ENCODE measurements around the gene WDR17. TPM values are rescaled to one million over a fixed set of nuclear protein-coding genes. Genes with fewer than 3 reads are reported as not detected.

WDR17 gene
- total RNA-seq, 2 donors from 2014 or later = 1.2 to 1.6 TPM

GRCh38 chr4:176123710-176124407, 58.2 kb downstream of the WDR17 start:
- intact Hi-C loops (cut with DNase I) = no loop called here
- Histone ChIP-seq H3K9ac (ENCODE audit: low read depth in 2 of 2, low read length in 2 of 2) (no peak overlapping the region), H3K27ac (no peak overlapping the region), H3K4me3 (no peak overlapping the region), H3K4me1 (no peaks in the 10 kb centered on the region), H3K9me3 (no peaks in the 10 kb centered on the region), H3K36me3 (no peaks in the 10 kb centered on the region), H3K27me3 (no peaks in the 10 kb centered on the region)
- DNase-seq = peak; percentile 18
- TF ChIP-seq CTCF (IDR thresholded peaks at IDR 0.05) = peak; percentile 31

- no peaks in the 10 kb centered on the region for H3K4me1 ChIP-seq
- intact Hi-C loops (cut with DNase I) = no loop called here
- no peak overlapping the region for H3K4me3 ChIP-seq
- no peak overlapping the region for H3K9ac ChIP-seq (ENCODE audit: low read depth in 2 of 2, low read length in 2 of 2)
- no peaks in the 10 kb centered on the region for H3K36me3 ChIP-seq
- no peaks in the 10 kb centered on the region for H3K27me3 ChIP-seq
- no peaks in the 10 kb centered on the region for H3K9me3 ChIP-seq
- DNase-seq = no peak
- no peak for TF ChIP-seq CTCF (IDR thresholded peaks at IDR 0.05)
- no peak overlapping the region for H3K27ac ChIP-seq
Observed at GRCh38 chr4:176125063-176125462, 59.4 kb downstream of the WDR17 start.

- Histone ChIP-seq H3K36me3 (no peaks in the 10 kb centered on the region), H3K27ac (no peak overlapping the region), H3K9ac (ENCODE audit: low read depth in 2 of 2, low read length in 2 of 2) (no peak overlapping the region), H3K4me3 (no peak overlapping the region), H3K27me3 (no peaks in the 10 kb centered on the region), H3K9me3 (no peaks in the 10 kb centered on the region), H3K4me1 (no peaks in the 10 kb centered on the region)
- no peak for TF ChIP-seq CTCF (IDR thresholded peaks at IDR 0.05)
- intact Hi-C loops (cut with DNase I) = no loop called here
- no peak for DNase-seq
Observed at GRCh38 chr4:176134670-176135069, 69.0 kb downstream of the WDR17 start.

GRCh38 chr4:176137631-176138030, 72.0 kb downstream of the WDR17 start:
- Histone ChIP-seq H3K4me1 (no peaks in the 10 kb centered on the region), H3K9me3 (no peaks in the 10 kb centered on the region), H3K4me3 (no peak overlapping the region), H3K36me3 (no peaks in the 10 kb centered on the region), H3K9ac (ENCODE audit: low read depth in 2 of 2, low read length in 2 of 2) (no peak overlapping the region), H3K27ac (no peak overlapping the region), H3K27me3 (no peaks in the 10 kb centered on the region)
- no peak for DNase-seq
- TF ChIP-seq CTCF (IDR thresholded peaks at IDR 0.05) = no peak
- intact Hi-C loops (cut with DNase I) = no loop called here

GRCh38 chr4:176139518-176139917, 73.9 kb downstream of the WDR17 start:
- no peaks in the 10 kb centered on the region for H3K9me3 ChIP-seq
- H3K36me3 ChIP-seq = no peaks in the 10 kb centered on the region
- DNase-seq = no peak
- intact Hi-C loops (cut with DNase I) = no loop called here
- H3K4me3 ChIP-seq = no peak overlapping the region
- no peak for TF ChIP-seq CTCF (IDR thresholded peaks at IDR 0.05)
- no peaks in the 10 kb centered on the region for H3K4me1 ChIP-seq
- H3K27ac ChIP-seq = no peak overlapping the region
- H3K9ac ChIP-seq (ENCODE audit: low read depth in 2 of 2, low read length in 2 of 2) = no peak overlapping the region
- no peaks in the 10 kb centered on the region for H3K27me3 ChIP-seq
